Chondrocyte (in vitro differentiated cells): ENCODE data around the gene BMP6. TPM values are rescaled to one million over a fixed set of nuclear protein-coding genes. Genes with fewer than 3 reads are reported as not detected.

ENCODE experiments used
- DNase-seq: peaks from one replicate; pipeline ENCODE4 v3.0.0; 2021; ENCODE audit warnings: mixed read lengths, low spot score
- H3K27ac Mint-ChIP-seq: one replicate; pipeline ENCODE4 v1.8.0; 2021; ENCODE audit warnings: mild to moderate bottlenecking, moderate library complexity, mixed read lengths; ENCODE audit not compliant: unreplicated experiment
- H3K27me3 Mint-ChIP-seq: 2 replicates; pipeline ENCODE4 v1.8.0; 2021; ENCODE audit warnings: low read depth, mixed read lengths
- H3K36me3 Mint-ChIP-seq: 2 replicates; pipeline ENCODE4 v1.8.0; 2021; ENCODE audit warnings: low read depth, mixed read lengths
- H3K4me1 Mint-ChIP-seq: 2 replicates; pipeline ENCODE4 v1.8.0; 2021; ENCODE audit warnings: low read depth, mild to moderate bottlenecking, mixed read lengths
- H3K4me3 Mint-ChIP-seq: one replicate; pipeline ENCODE4 v1.8.0; 2021; ENCODE audit warnings: mild to moderate bottlenecking, moderate library complexity, mixed read lengths; ENCODE audit not compliant: unreplicated experiment
- H3K9me3 Mint-ChIP-seq: 2 replicates; pipeline ENCODE4 v1.8.0; 2021; ENCODE audit warnings: low read depth, mixed read lengths
- CTCF ChIP-seq: fragments of 200-600 bp; sonication (generic); IDR thresholded peaks from 2 replicates; pipeline ENCODE4 v1.5.0; 2021; ENCODE audit warnings: antibody characterized with exemption, mild to moderate bottlenecking, moderate library complexity
- total RNA-seq: library from RNA; stranded (reverse); gene quantifications from 3 replicates; pipeline ENCODE4 v1.2.1, GENCODE V29; 2021

BMP6 gene
- total RNA-seq, 1 donor from 2014 or later, result 0.50 TPM

GRCh38 chr6:7725412-7725811 lies 487 bp upstream of the BMP6 start:
- Mint-ChIP-seq H3K4me1 (peaks cover 29% of the 10 kb centered on the region), H3K36me3 (no peaks in the 10 kb centered on the region), H3K4me3 (peak overlapping the region; percentile 82), H3K27ac (no peak overlapping the region), H3K9me3 (no peaks in the 10 kb centered on the region), H3K27me3 (peaks cover 47% of the 10 kb centered on the region)
- no peak for TF ChIP-seq CTCF
- no peak for DNase-seq

GRCh38 chr6:7726416-7727085 lies 652 bp downstream of the BMP6 start:
- no peak for DNase-seq
- Mint-ChIP-seq H3K4me1 (peaks cover 36% of the 10 kb centered on the region), H3K9me3 (no peaks in the 10 kb centered on the region), H3K36me3 (no peaks in the 10 kb centered on the region), H3K4me3 (peak overlapping the region; percentile 82), H3K27me3 (peaks cover 51% of the 10 kb centered on the region), H3K27ac (no peak overlapping the region)
- TF ChIP-seq CTCF, result no peak

GRCh38 chr6:7727086-7727945 lies 1.4 kb downstream of the BMP6 start:
- no peaks in the 10 kb centered on the region for H3K36me3 Mint-ChIP-seq
- peak overlapping the region; percentile 65 for H3K4me3 Mint-ChIP-seq
- TF ChIP-seq CTCF, result peak; percentile 18
- no peaks in the 10 kb centered on the region for H3K9me3 Mint-ChIP-seq
- no peak for DNase-seq
- H3K27ac Mint-ChIP-seq, result no peak overlapping the region
- H3K4me1 Mint-ChIP-seq, result peaks cover 33% of the 10 kb centered on the region
- peaks cover 51% of the 10 kb centered on the region for H3K27me3 Mint-ChIP-seq

- no peak for TF ChIP-seq CTCF
- Mint-ChIP-seq H3K27me3 (peaks cover 48% of the 10 kb centered on the region), H3K27ac (no peak overlapping the region), H3K9me3 (no peaks in the 10 kb centered on the region), H3K4me3 (peak overlapping the region; percentile 65), H3K4me1 (peaks cover 29% of the 10 kb centered on the region), H3K36me3 (no peaks in the 10 kb centered on the region)
- no peak for DNase-seq
These were observed 2.3 kb downstream of the BMP6 start for GRCh38 chr6:7727946-7728854.
